K562 (cell line): ENCODE measurements around the gene CARD10. TPM values are rescaled to one million over a fixed set of nuclear protein-coding genes. Genes with fewer than 3 reads are reported as not detected.
A peak's percentile ranks its signal among the peaks of the same experiment; 100 is the strongest.

Source experiments
- ATAC-seq: fragments of 200-7000 bp; cut with Tn5 transposase; 3 replicates; pipeline ENCODE4 v1.9.1; 2020; ENCODE audit warnings: moderate library complexity
- BruUV-seq: library from RNA; stranded (reverse); fragments of 400-500 nt; replicated peaks from 2 replicates; lab custom pipeline; 2021; lab: Mats Ljungman, UMichigan
- CTCF ChIA-PET: fragments of 300-600 bp; formaldehyde crosslinking; extraction: SDS; loops from one replicate; lab custom pipeline; 2021; ENCODE audit warnings: low intra/inter-chr PET ratio; lab: Yijun Ruan, JAX
- POLR2A ChIA-PET: fragments of 300-600, 350-650 bp; sonication (Branson Sonifier 250); formaldehyde crosslinking; extraction: SDS; loops from one replicate; lab custom pipeline; 2021; ENCODE audit warnings: antibody characterized with exemption, inconsistent platforms; lab: Yijun Ruan, JAX
- DNase-seq, 4 experiments: peaks; one replicate each; pipeline versions ENCODE4 v3.0.0 to v3.0.0-alpha.2; 2011 to 2018; ENCODE audit warnings: low spot score in 3 of 4, mixed read lengths in 3 of 4; ENCODE audit errors: extremely low read depth in 1 of 4
- FAIRE-seq: peaks from 2 replicates; lab custom pipeline; 2011; peaks lifted over from hg19 to GRCh38; lab: Jason Lieb, UNC
- H2AFZ ChIP-seq: 2 replicates; pipeline ENCODE4 v1.6.0; 2011; ENCODE audit warnings: low read depth, low read length, control low read depth, inconsistent platforms
- H3K27ac ChIP-seq: fragments of 200-600 bp; 3 replicates; pipeline ENCODE4 v1.8.0; 2011; ENCODE audit warnings: low read depth, mild to moderate bottlenecking, control low read depth, inconsistent platforms, low read length, moderate library complexity, mixed read lengths; ENCODE audit errors: extremely low read depth
- H3K27me3 ChIP-seq, 2 experiments: fragments of 300-600 bp in 1 of 2; 2 replicates in 1 of 2; 3 replicates in 1 of 2; pipeline versions ENCODE4 v1.6.0 to v1.8.0; 2011; ENCODE audit warnings: inconsistent platforms in 2 of 2, low read length in 2 of 2, mild to moderate bottlenecking in 1 of 2, mixed read lengths in 1 of 2, moderate library complexity in 1 of 2; ENCODE audit not compliant: control insufficient read depth in 2 of 2, insufficient read depth in 2 of 2
- H3K36me3 ChIP-seq: fragments of 300-600 bp; 3 replicates; pipeline ENCODE4 v1.8.0; 2011; ENCODE audit warnings: mild to moderate bottlenecking, low read length, inconsistent platforms; ENCODE audit not compliant: control insufficient read depth, insufficient read depth
- H3K4me1 ChIP-seq, 2 experiments: fragments of 200-600 bp in 1 of 2; replicated peaks in 1 of 2; 2 replicates in 1 of 2; 3 replicates in 1 of 2; pipeline versions ENCODE4 v1.5.1 to v1.8.0; 2011; ENCODE audit warnings: inconsistent platforms in 2 of 2, low read length in 2 of 2, mild to moderate bottlenecking in 1 of 2, mixed read lengths in 1 of 2, moderate library complexity in 1 of 2; ENCODE audit not compliant: control insufficient read depth in 2 of 2, insufficient read depth in 2 of 2
- H3K4me2 ChIP-seq: 2 replicates; pipeline ENCODE4 v1.6.1; 2011; ENCODE audit warnings: low read length, control low read depth, inconsistent platforms, mixed read lengths; ENCODE audit not compliant: insufficient read depth
- H3K4me3 ChIP-seq: fragments of 200-600 bp; sonication (generic), shearing (Covaris generic); 2 replicates; pipeline ENCODE4 v1.5.1; 2016; ENCODE audit warnings: control low read depth, inconsistent platforms
- H3K79me2 ChIP-seq: fragments of 200-600 bp; 3 replicates; pipeline ENCODE4 v1.8.0; 2011; ENCODE audit warnings: low read length, inconsistent platforms; ENCODE audit not compliant: control insufficient read depth, insufficient read depth
- H3K9ac ChIP-seq, 2 experiments: 2 replicates each; pipeline versions ENCODE4 v1.6.0 to v1.6.1; 2011; ENCODE audit warnings: low read depth in 2 of 2, low read length in 2 of 2, control low read depth in 1 of 2, inconsistent platforms in 1 of 2, mild to moderate bottlenecking in 1 of 2, mixed read lengths in 1 of 2; ENCODE audit not compliant: insufficient read depth in 1 of 2
- H3K9me1 ChIP-seq: one replicate; pipeline ENCODE4 v1.6.0; 2011; ENCODE audit warnings: inconsistent platforms, mild to moderate bottlenecking, low read length, moderate library complexity; ENCODE audit not compliant: control insufficient read depth, insufficient read depth
- H3K9me3 ChIP-seq: replicated peaks from 2 replicates; pipeline ENCODE4 v1.5.1; 2011; ENCODE audit warnings: low read depth, low read length, inconsistent platforms; ENCODE audit not compliant: control insufficient read depth, insufficient read depth
- H4K20me1 ChIP-seq: replicated peaks from 2 replicates; pipeline ENCODE4 v1.6.1; 2011; ENCODE audit warnings: low read length, inconsistent platforms, mixed read lengths; ENCODE audit not compliant: control insufficient read depth, insufficient read depth
- HDAC3 ChIP-seq: fragments of 450-650 bp; IDR thresholded peaks from 2 replicates; pipeline ENCODE4 v1.6.1; 2018; ENCODE audit warnings: borderline replicate concordance, mild to moderate bottlenecking, moderate library complexity; ENCODE audit not compliant: partially characterized antibody
- KLF13 ChIP-seq: fragments of 450-650 bp; IDR thresholded peaks from 2 replicates; pipeline ENCODE4 v1.6.1; 2016; ENCODE audit warnings: missing genetic modification characterization, low read depth, mild to moderate bottlenecking, missing compliant biosample characterization, moderate library complexity, borderline replicate concordance
- YY1 ChIP-seq, 3 experiments: IDR thresholded peaks; 2 replicates each; pipeline ENCODE4 v1.6.1; 2011; ENCODE audit warnings: low read length in 2 of 3, mild to moderate bottlenecking in 2 of 3, moderate library complexity in 2 of 3, borderline replicate concordance in 1 of 3, control low read depth in 1 of 3, low read depth in 1 of 3; ENCODE audit not compliant: insufficient read depth in 3 of 3, insufficient replicate concordance in 2 of 3, control insufficient read depth in 1 of 3, insufficient read length in 1 of 3; ENCODE audit errors: extremely low read depth in 1 of 3
- ZNF121 ChIP-seq: sonication (generic); formaldehyde crosslinking; conservative IDR thresholded peaks from 2 replicates; pipeline ENCODE4 v1.8.0; 2022; ENCODE audit warnings: missing genetic modification reagents
- whole genome bisulfite sequencing: fragments of 100-300 bp; shearing (Covaris generic); methylation state at CpG from one replicate; pipeline ENCODE4 v1.1.6; 2016; ENCODE audit warnings: low coverage, mixed read lengths; ENCODE audit not compliant: insufficient coverage; ENCODE audit errors: missing lambda C conversion rate; 5-methylcytosine and 5-hydroxymethylcytosine counted together
- in situ Hi-C: fragments of 300-500 bp; cut with MboI; formaldehyde crosslinking; loops from 4 replicates; pipeline ENCODE4 v1.15.0; 2018; ENCODE audit warnings: inconsistent platforms, mixed read lengths
- intact Hi-C: fragments of 100-400 bp; cut with micrococcal nuclease; formaldehyde crosslinking; loops from 2 replicates; pipeline ENCODE4 v1.14.2; 2022
- polyA plus RNA-seq, 8 experiments: library from polyadenylated mRNA; depleted of rRNA in 4 of 8; stranded (reverse) in 5 of 8; unstranded in 3 of 8; fragments of >200 nt; fragmentation: Nextera tagmentation in 2 of 8; fragmentation: Illumina TruSeq in 1 of 8; extraction: Ambion mirVana in 2 of 8; extraction: Trizol in 1 of 8; gene quantifications; 2 replicates each; pipeline versions ENCODE4 v1.2.1 to v1.2.3, GENCODE V29; 2011 to 2014; ENCODE audit warnings: inconsistent platforms in 1 of 8, missing spikeins in 1 of 8
- total RNA-seq, 7 experiments: library from RNA; depleted of rRNA in 6 of 7; stranded (reverse); fragments of >200 nt in 6 of 7; fragmentation: Illumina TruSeq in 2 of 7; extraction: Trizol in 2 of 7; gene quantifications; 2 replicates each; pipeline versions ENCODE4 v1.2.1 to v1.2.3, GENCODE V29; 2011 to 2021; ENCODE audit warnings: low replicate concordance in 1 of 7

The CARD10 gene
- total and polyA plus RNA-seq, 9 of the 15 experiments (the other 6 are each of a cell fraction or from before 2014, with no cell fraction given): 0.13 to 5.8 (median 1.6) TPM

GRCh38 chr22:37484480-37485394 lies 34.5 kb downstream of the CARD10 start:
- no peaks in the 10 kb centered on the region for H3K9me3 ChIP-seq
- CTCF ChIA-PET: no interaction called here
- H4K20me1 ChIP-seq: 0 out of 2 replicates have a peak, but pooled peaks cover 5% of the 10 kb centered on the region
- H3K36me3 ChIP-seq: no peaks in the 10 kb centered on the region
- H3K27ac ChIP-seq: no peak overlapping the region
- intact Hi-C loops: no loop called here
- FAIRE-seq (no peak), DNase-seq (no peak), ATAC-seq (no peak)
- H3K4me3 ChIP-seq: no peak overlapping the region
- TF ChIP-seq HDAC3 (no peak), YY1 (IDR thresholded peaks at IDR 0.05; ENCODE audit: borderline replicate concordance in 1 of 3, control insufficient read depth in 1 of 3, extremely low read depth in 1 of 3, insufficient read depth in 3 of 3, insufficient read length in 1 of 3, insufficient replicate concordance in 2 of 3, low read depth in 1 of 3, low read length in 2 of 3) (peak in 1 of 3 experiments; percentile 26), ZNF121 (CRISPR knock-in tag) (no peak), KLF13 (no peak)
- H3K9ac ChIP-seq: no peak overlapping the region
- POLR2A ChIA-PET: interaction anchor here (0.6 kb wide), 1 partner anchor 969 kb away, joined by 3 read pairs; no protein-coding TSS in a partner anchor
- BruUV-seq: no TSS peak
- peaks cover 5 to 40% of the 10 kb centered on the region in 2 experiments; a peak in 3 of 5 replicates for H3K4me1 ChIP-seq
- no peak overlapping the region for H3K4me2 ChIP-seq
- H2AFZ ChIP-seq: no peak overlapping the region
- no peaks in the 10 kb centered on the region for H3K79me2 ChIP-seq
- H3K27me3 ChIP-seq: peaks cover 0 to 48% of the 10 kb centered on the region in 2 experiments; a peak in 3 of 5 replicates
- 28% methylated on average over 21 of the region's 39 CpGs for WGBS
- in situ Hi-C loops: no loop called here
- no peaks in the 10 kb centered on the region for H3K9me1 ChIP-seq
